ENCODE measurements around the gene SPG7. TPM values are rescaled to one million over a fixed set of nuclear protein-coding genes. Genes with fewer than 3 reads are reported as not detected.

SPG7 gene
- total RNA-seq, 1 experiment from 2014 or later, result 119 TPM

- H3K79me2 ChIP-seq (ENCODE audit: insufficient read depth, low read length), result no peaks in the 10 kb centered on the region
- H4K91ac ChIP-seq (ENCODE audit: insufficient read length, low read depth, low read length), result no peak overlapping the region
- H2AFZ ChIP-seq (ENCODE audit: low read length), result no peak overlapping the region
- no peaks in the 10 kb centered on the region for H3K4me1 ChIP-seq (ENCODE audit: insufficient read depth, low read length)
- H2BK20ac ChIP-seq (ENCODE audit: low read depth, low read length, poor library complexity, severe bottlenecking), result no peak overlapping the region
- H3K27me3 Mint-ChIP-seq (ENCODE audit: low read depth), result no peaks in the 10 kb centered on the region; the same call in 1 of the 2 replicates
- peaks cover 3 to 5% of the 10 kb centered on the region in 2 experiments; a peak in 4 of 5 replicates for H3K9me3 Mint-ChIP-seq
- no peaks in the 10 kb centered on the region for H3K79me1 ChIP-seq (ENCODE audit: insufficient read depth, low read depth, low read length, poor library complexity, severe bottlenecking)
- H2BK120ac ChIP-seq (ENCODE audit: low read depth, low read length, poor library complexity, severe bottlenecking), result no peak overlapping the region
- no CpG with 5 or more reads among the region's 26 CpGs for WGBS (ENCODE audit: extremely low coverage, insufficient read length, low lambda C conversion rate)
- no peak overlapping the region for H3K27ac ChIP-seq (ENCODE audit: insufficient read length, low read depth, low read length)
- H3K4me2 ChIP-seq (ENCODE audit: insufficient read depth, insufficient read length, low read length), result no peak overlapping the region
- H4K8ac ChIP-seq (replicated peaks; ENCODE audit: insufficient read length, low read depth, low read length), result no peak overlapping the region
- no peak overlapping the region for H3K4ac ChIP-seq (ENCODE audit: low read depth, low read length)
- H2BK15ac ChIP-seq (ENCODE audit: low read depth, low read length), result no peak overlapping the region
- no peak overlapping the region for H3K9ac ChIP-seq (ENCODE audit: extremely low read depth, insufficient read length, low read length)
- peaks cover 0 to 12% (median 6%) of the 10 kb centered on the region in 3 experiments; a peak in 5 of 7 replicates for H3K36me3 Mint-ChIP-seq (ENCODE audit: insufficient read depth in 1 of 3, low read depth in 3 of 3)
- H3K4me1 Mint-ChIP-seq, result no peaks in the 10 kb centered on the region
- H3K56ac ChIP-seq (ENCODE audit: insufficient read length, low read depth, low read length), result no peak overlapping the region
- H3T11ph ChIP-seq (ENCODE audit: low read length), result no peak overlapping the region
- H3K9me3 ChIP-seq (ENCODE audit: control insufficient read depth, low read depth, low read length), result no peaks in the 10 kb centered on the region
- no peak overlapping the region for H3K27ac Mint-ChIP-seq
- H4K20me1 ChIP-seq (ENCODE audit: control insufficient read depth, insufficient read depth, insufficient read length), result no peaks in the 10 kb centered on the region
- H2BK5ac ChIP-seq (ENCODE audit: insufficient read length, low read length), result no peak overlapping the region
- no peak overlapping the region for H4K5ac ChIP-seq (ENCODE audit: insufficient read length, low read depth, low read length)
- H3K4me3 Mint-ChIP-seq, result no peak overlapping the region
- no peak overlapping the region for H3K23ac ChIP-seq (ENCODE audit: insufficient read length, low read depth, low read length)
- no peak overlapping the region for H2AK5ac ChIP-seq (ENCODE audit: insufficient read length, low read length)
- no peak overlapping the region for H3K18ac ChIP-seq (ENCODE audit: insufficient read length, low read depth, low read length)
- DNase-seq, result no peak
- H2BK12ac ChIP-seq (ENCODE audit: insufficient read length, low read depth, low read length), result no peak overlapping the region
- H3K14ac ChIP-seq (ENCODE audit: insufficient read depth, low read length), result no peak overlapping the region
- no peaks in the 10 kb centered on the region for H3K27me3 ChIP-seq (ENCODE audit: insufficient read depth, low read length)
- no peaks in the 10 kb centered on the region for H3K23me2 ChIP-seq (ENCODE audit: insufficient read length, low read depth, low read length, poor library complexity, severe bottlenecking)
- TF ChIP-seq CTCF (conservative IDR thresholded peaks at IDR 0.05), result no peak
Measured at GRCh38 chr16:89588413-89589109, 80.4 kb downstream of the SPG7 start.
